ENCODE results near the gene TRIM56. TPM values are rescaled to one million over a fixed set of nuclear protein-coding genes. Genes with fewer than 3 reads are reported as not detected.

Gene TRIM56
- total RNA-seq, 1 donor from 2014 or later, result 1.4 TPM

GRCh38 chr7:101094376-101094775 is 9.1 kb downstream of the TRIM56 start:
- H3K27me3 ChIP-seq, result no peaks in the 10 kb centered on the region
- Mint-ChIP-seq H3K36me3 (peaks cover 9% of the 10 kb centered on the region), H3K27me3 (ENCODE audit: insufficient read depth, low read depth) (peaks cover 13% of the 10 kb centered on the region), H3K9me3 (peaks cover 6% of the 10 kb centered on the region), H3K4me3 (no peak overlapping the region), H3K27ac (no peak overlapping the region), H3K4me1 (peaks cover 19% of the 10 kb centered on the region)
- no peaks in the 10 kb centered on the region for H3K9me3 ChIP-seq (ENCODE audit: low read depth)
- no peak overlapping the region for H3K27ac ChIP-seq
- H4K20me1 ChIP-seq (ENCODE audit: low read depth), result no peaks in the 10 kb centered on the region
- H3K9ac ChIP-seq, result no peak overlapping the region
- peaks cover 6% of the 10 kb centered on the region for H3F3A ChIP-seq (ENCODE audit: low read depth)
- DNase-seq (ENCODE audit: low spot score), result no peak
- H3K79me2 ChIP-seq (ENCODE audit: low read depth), result no peaks in the 10 kb centered on the region
- no peak overlapping the region for H2AFZ ChIP-seq (replicated peaks)
- TF ChIP-seq EZH2 (IDR thresholded peaks at IDR 0.05), result no peak
- no peak for TF ChIP-seq EZH2phosphoT487 (IDR thresholded peaks at IDR 0.05)
- TF ChIP-seq CTCF (IDR thresholded peaks at IDR 0.05), result no peak
- no peaks in the 10 kb centered on the region for H3K36me3 ChIP-seq
- H3K4me3 ChIP-seq, result no peak overlapping the region
- no peak overlapping the region for H3K4me2 ChIP-seq
- no peaks in the 10 kb centered on the region for H3K4me1 ChIP-seq

DNA sequence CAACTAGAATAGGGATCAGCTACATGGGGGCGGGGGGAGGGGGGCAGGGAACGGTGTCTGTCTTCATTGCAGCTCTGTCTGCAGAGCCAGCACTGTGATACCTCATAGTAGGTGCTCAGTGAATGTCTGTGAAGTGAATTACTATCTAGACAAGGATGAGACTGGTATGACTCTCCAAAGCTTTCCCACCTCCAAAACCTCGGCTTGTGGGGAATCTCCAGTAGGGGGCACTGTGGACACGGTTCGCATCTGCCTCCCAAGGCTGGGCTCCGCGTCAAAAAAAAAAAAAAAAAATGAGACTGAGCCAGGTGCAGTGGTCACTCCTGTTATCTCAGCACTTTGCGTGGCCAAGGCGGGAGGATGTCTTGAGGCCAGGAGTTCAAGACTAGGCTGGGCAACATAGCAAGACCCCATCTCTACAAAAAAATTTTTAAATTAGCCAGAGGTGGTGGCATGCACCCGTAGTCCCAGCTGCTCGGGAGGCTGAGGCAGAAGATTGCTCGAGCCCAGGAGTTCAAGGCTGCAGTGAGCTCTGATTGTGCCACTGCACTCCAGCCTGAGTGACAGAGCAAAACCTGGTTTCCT is 9.6 kb downstream of the TRIM56 start:
- no peak overlapping the region for H3K9ac ChIP-seq

GRCh38 chr7:101096331-101096956 is 11.2 kb downstream of the TRIM56 start:
- no peaks in the 10 kb centered on the region for H3K27me3 ChIP-seq
- DNase-seq (ENCODE audit: low spot score), result no peak
- no peak overlapping the region for H3K4me3 Mint-ChIP-seq
- H3K36me3 Mint-ChIP-seq, result no peaks in the 10 kb centered on the region
- peaks cover 14% of the 10 kb centered on the region for H3F3A ChIP-seq (ENCODE audit: low read depth)
- H3K79me2 ChIP-seq (ENCODE audit: low read depth), result no peaks in the 10 kb centered on the region
- no peaks in the 10 kb centered on the region for H3K36me3 ChIP-seq
- no peak overlapping the region for H3K4me3 ChIP-seq
- H3K27ac ChIP-seq, result no peak overlapping the region
- H3K9me3 Mint-ChIP-seq, result no peaks in the 10 kb centered on the region
- TF ChIP-seq EZH2phosphoT487 (IDR thresholded peaks at IDR 0.05) (no peak), CTCF (IDR thresholded peaks at IDR 0.05) (no peak), EZH2 (IDR thresholded peaks at IDR 0.05) (no peak)
- no peak overlapping the region for H3K9ac ChIP-seq
- no peak overlapping the region for H3K27ac Mint-ChIP-seq
- H2AFZ ChIP-seq (replicated peaks), result no peak overlapping the region
- H3K4me1 ChIP-seq, result peaks cover 7% of the 10 kb centered on the region
- peaks cover 34% of the 10 kb centered on the region for H3K4me1 Mint-ChIP-seq
- H3K27me3 Mint-ChIP-seq (ENCODE audit: insufficient read depth, low read depth), result peaks cover 9% of the 10 kb centered on the region
- H4K20me1 ChIP-seq (ENCODE audit: low read depth), result no peaks in the 10 kb centered on the region
- no peak overlapping the region for H3K4me2 ChIP-seq
- H3K9me3 ChIP-seq (ENCODE audit: low read depth), result no peaks in the 10 kb centered on the region

More for the DNA sequence above, 9.6 kb downstream of the TRIM56 start:
- Histone ChIP-seq H3K9me3 (ENCODE audit: low read depth) (no peaks in the 10 kb centered on the region), H3K4me3 (no peak overlapping the region), H3K27me3 (no peaks in the 10 kb centered on the region), H3K4me1 (no peaks in the 10 kb centered on the region), H3F3A (ENCODE audit: low read depth) (peaks cover 11% of the 10 kb centered on the region), H3K27ac (no peak overlapping the region), H2AFZ (replicated peaks) (no peak overlapping the region), H3K79me2 (ENCODE audit: low read depth) (no peaks in the 10 kb centered on the region), H3K36me3 (no peaks in the 10 kb centered on the region), H4K20me1 (ENCODE audit: low read depth) (no peaks in the 10 kb centered on the region), H3K4me2 (no peak overlapping the region)
- H3K4me1 Mint-ChIP-seq, result peaks cover 24% of the 10 kb centered on the region
- TF ChIP-seq CTCF (IDR thresholded peaks at IDR 0.05), result peak; percentile 71
- TF ChIP-seq EZH2 (IDR thresholded peaks at IDR 0.05), result no peak
- H3K36me3 Mint-ChIP-seq, result peaks cover 7% of the 10 kb centered on the region
- no peak overlapping the region for H3K4me3 Mint-ChIP-seq
- DNase-seq (ENCODE audit: low spot score), result peak; percentile 69
- peaks cover 13% of the 10 kb centered on the region for H3K27me3 Mint-ChIP-seq (ENCODE audit: insufficient read depth, low read depth)
- H3K9me3 Mint-ChIP-seq, result peaks cover 6% of the 10 kb centered on the region
- H3K27ac Mint-ChIP-seq, result no peak overlapping the region
